GM18861 (cell line): ENCODE measurements around the gene SERPINB1.
"Not testable (repeated sequence)": the region's sequence is repeated elsewhere in the genome, so short reads cannot be mapped to it uniquely, and the experiment has no call there.

Source experiments
- ATAC-seq: cut with Tn5 transposase; IDR thresholded peaks from one replicate; pipeline ENCODE4 v1.9.1; 2021; ENCODE audit not compliant: unreplicated experiment

Gene SERPINB1

GRCh38 chr6:2819115-2819514, 22.5 kb downstream of the SERPINB1 start:
- no peak for ATAC-seq

- ATAC-seq: no peak
These were observed 23.1 kb downstream of the SERPINB1 start for GRCh38 chr6:2818593-2818992.

- no peak for ATAC-seq
These were observed 23.7 kb downstream of the SERPINB1 start for GRCh38 chr6:2817903-2818443.

- no peak for ATAC-seq
These were observed 25.5 kb downstream of the SERPINB1 start for GRCh38 chr6:2816158-2816557.

GRCh38 chr6:2812695-2813094, 29.0 kb downstream of the SERPINB1 start:
- no peak for ATAC-seq

GRCh38 chr6:2810092-2810671, 31.5 kb downstream of the SERPINB1 start:
- ATAC-seq: no peak

- no peak for ATAC-seq
These were observed 32.6 kb downstream of the SERPINB1 start for GRCh38 chr6:2809015-2809414.

- no peak for ATAC-seq
These were observed 34.1 kb downstream of the SERPINB1 start for GRCh38 chr6:2807342-2808090.

- ATAC-seq: no peak
These were observed 35.0 kb downstream of the SERPINB1 start for GRCh38 chr6:2806644-2807043.

GRCh38 chr6:2805031-2805430, 36.6 kb downstream of the SERPINB1 start:
- no peak for ATAC-seq

- ATAC-seq: no peak
These were observed 37.1 kb downstream of the SERPINB1 start for GRCh38 chr6:2804516-2804915.

- no peak for ATAC-seq
These were observed 37.8 kb downstream of the SERPINB1 start for GRCh38 chr6:2803731-2804429.

- ATAC-seq: no peak
These were observed 39.1 kb downstream of the SERPINB1 start for GRCh38 chr6:2802521-2803060.

- not testable (repeated sequence) for ATAC-seq
These were observed 40.0 kb downstream of the SERPINB1 start for GRCh38 chr6:2801687-2802086.

GRCh38 chr6:2800552-2801316, 40.9 kb downstream of the SERPINB1 start:
- no peak for ATAC-seq

GRCh38 chr6:2799936-2800527, 41.6 kb downstream of the SERPINB1 start:
- no peak for ATAC-seq

GRCh38 chr6:2798586-2799134, 43.0 kb downstream of the SERPINB1 start:
- ATAC-seq: no peak

- ATAC-seq: no peak
These were observed 44.1 kb downstream of the SERPINB1 start for GRCh38 chr6:2797564-2798031.

GRCh38 chr6:2796861-2797260, 44.8 kb downstream of the SERPINB1 start:
- ATAC-seq: no peak

GRCh38 chr6:2795956-2796355, 45.7 kb downstream of the SERPINB1 start:
- no peak for ATAC-seq
